ENCODE measurements around the gene NCOA1.

Gene NCOA1

GRCh38 chr2:24792874-24793760 lies 302.1 kb downstream of the NCOA1 start, which contains the start of the genes CENPO and PTRHD1 (continued):
- TF ChIP-seq ZNF518A (tag by site-specific recombination; conservative IDR thresholded peaks at IDR 0.05; ENCODE audit: low read depth) (0 out of 2 replicates have a peak, but pooled peaks have one; percentile 15), ZEB2 (tag by site-specific recombination; IDR thresholded peaks at IDR 0.05) (peak; percentile 65), ZSCAN5A (tag by site-specific recombination; IDR thresholded peaks at IDR 0.05) (no peak), ZNF391 (tag by site-specific recombination; IDR thresholded peaks at IDR 0.05; ENCODE audit: borderline replicate concordance, low read depth) (no peak), MZF1 (tag by site-specific recombination; IDR thresholded peaks at IDR 0.05; ENCODE audit: borderline replicate concordance) (no peak), ZNF350 (tag by site-specific recombination; IDR thresholded peaks at IDR 0.05) (no peak), ZFHX2 (tag by site-specific recombination; conservative IDR thresholded peaks at IDR 0.05) (peak; percentile 60), ZNF670 (tag by site-specific recombination; IDR thresholded peaks at IDR 0.05; ENCODE audit: low read depth) (no peak), HIC1 (tag by site-specific recombination; IDR thresholded peaks at IDR 0.05) (peak; percentile 42; the same call in 1 of the 2 replicates), KLF16 (tag by site-specific recombination; IDR thresholded peaks at IDR 0.05) (peak; percentile 40; the same call in 1 of the 2 replicates), ZBTB6 (tag by site-specific recombination; IDR thresholded peaks at IDR 0.05) (no peak), ZNF140 (tag by site-specific recombination; IDR thresholded peaks at IDR 0.05) (no peak), ZNF645 (tag by site-specific recombination; IDR thresholded peaks at IDR 0.05) (no peak), HOXA7 (CRISPR knock-in tag; IDR thresholded peaks at IDR 0.05; ENCODE audit: borderline replicate concordance) (no peak), ZNF184 (tag by site-specific recombination; IDR thresholded peaks at IDR 0.05) (no peak), ZFP69B (tag by site-specific recombination; IDR thresholded peaks at IDR 0.05) (no peak), ZNF16 (tag by site-specific recombination; IDR thresholded peaks at IDR 0.05; ENCODE audit: low read depth) (no peak), ZNF324 (tag by site-specific recombination; IDR thresholded peaks at IDR 0.05) (no peak), ZBTB17 (tag by site-specific recombination; IDR thresholded peaks at IDR 0.05) (peak; percentile 73), ZNF654 (tag by site-specific recombination; IDR thresholded peaks at IDR 0.05; ENCODE audit: low read depth) (no peak), ZNF830 (tag by site-specific recombination; IDR thresholded peaks at IDR 0.05; ENCODE audit: low read depth) (no peak), ZNF692 (tag by site-specific recombination; IDR thresholded peaks at IDR 0.05) (peak; percentile 43; the same call in 1 of the 2 replicates), CTCF (tag by site-specific recombination; IDR thresholded peaks at IDR 0.05) (peak; percentile 94), ZNF214 (tag by site-specific recombination; IDR thresholded peaks at IDR 0.05; ENCODE audit: borderline replicate concordance) (no peak)
